ENCODE measurements around the gene LAMB4. TPM values are rescaled to one million over a fixed set of nuclear protein-coding genes. Genes with fewer than 3 reads are reported as not detected.

Gene LAMB4
- total and polyA plus RNA-seq, 7 donors = 0.04 to 2.0 (median 0.14) TPM; not detected in 4

GRCh38 chr7:108045154-108045553, 85.0 kb downstream of the LAMB4 start:
- Histone ChIP-seq H3K27ac (peak overlapping the region in 3 of 4 donors; percentile 12 to 54 (median 20)), H3K4me1 (peaks cover 0 to 16% (median 9%) of the 10 kb centered on the region in 4 donors), H3K4me3 (no peak overlapping the region), H3K36me3 (no peaks in the 10 kb centered on the region), H3K27me3 (no peaks in the 10 kb centered on the region), H3K9me3 (no peaks in the 10 kb centered on the region)
- no peak for DNase-seq
- peak in 1 of 4 donors; percentile 17 for TF ChIP-seq POLR2AphosphoS5 (IDR thresholded peaks at IDR 0.05)
- TF ChIP-seq EP300 (IDR thresholded peaks at IDR 0.05) = no peak
- 46 to 62% methylated on average over 1 of the region's 1 CpG for WGBS, 2 donors
- intact Hi-C loops (cut with DNase I) = no loop called here

- Histone ChIP-seq H3K27ac (peak overlapping the region in 2 of 4 donors; percentile 12 to 54), H3K4me1 (peaks cover 0 to 16% (median 9%) of the 10 kb centered on the region in 4 donors), H3K27me3 (no peaks in the 10 kb centered on the region), H3K4me3 (no peak overlapping the region), H3K9me3 (no peaks in the 10 kb centered on the region), H3K36me3 (no peaks in the 10 kb centered on the region)
- intact Hi-C loops (cut with DNase I) = no loop called here
- TF ChIP-seq POLR2AphosphoS5 (IDR thresholded peaks at IDR 0.05) (no peak), CTCF (IDR thresholded peaks at IDR 0.05) (no peak), EP300 (IDR thresholded peaks at IDR 0.05) (no peak), POLR2A (IDR thresholded peaks at IDR 0.05) (no peak)
- WGBS, 2 donors = 93% methylated on average over 2 of the region's 2 CpGs
- DNase-seq = no peak
Measured at GRCh38 chr7:108044345-108044744, 85.8 kb downstream of the LAMB4 start.

- intact Hi-C loops (cut with DNase I) = no loop called here
- no peak for DNase-seq
- H3K27ac ChIP-seq = no peak overlapping the region
Measured at GRCh38 chr7:108038986-108039385, 91.2 kb downstream of the LAMB4 start.

GRCh38 chr7:108037741-108038140, 92.4 kb downstream of the LAMB4 start:
- H3K27me3 ChIP-seq = no peaks in the 10 kb centered on the region
- intact Hi-C loops (cut with DNase I) = no loop called here
- 71 to 80% methylated on average over 1 of the region's 1 CpG for WGBS, 2 donors
- H3K27ac ChIP-seq = no peak overlapping the region
- no peaks in the 10 kb centered on the region for H3K4me1 ChIP-seq
- no peak overlapping the region for H3K4me3 ChIP-seq
- no peaks in the 10 kb centered on the region for H3K36me3 ChIP-seq
- H3K9me3 ChIP-seq = no peaks in the 10 kb centered on the region
- TF ChIP-seq POLR2AphosphoS5 (IDR thresholded peaks at IDR 0.05) = no peak
- no peak for TF ChIP-seq EP300 (IDR thresholded peaks at IDR 0.05)
- TF ChIP-seq CTCF (IDR thresholded peaks at IDR 0.05) = no peak
- TF ChIP-seq POLR2A (IDR thresholded peaks at IDR 0.05) = no peak
- DNase-seq = no peak

More at GRCh38 chr7:108038986-108039385, 91.2 kb downstream of the LAMB4 start:
- Histone ChIP-seq H3K27me3 (no peaks in the 10 kb centered on the region), H3K36me3 (no peaks in the 10 kb centered on the region), H3K9me3 (no peaks in the 10 kb centered on the region), H3K4me3 (no peak overlapping the region), H3K4me1 (peaks cover 0 to 4% (median 0%) of the 10 kb centered on the region in 4 donors)
- TF ChIP-seq EP300 (IDR thresholded peaks at IDR 0.05) = no peak
- TF ChIP-seq POLR2AphosphoS5 (IDR thresholded peaks at IDR 0.05) = no peak
- no peak for TF ChIP-seq CTCF (IDR thresholded peaks at IDR 0.05)
- TF ChIP-seq POLR2A (IDR thresholded peaks at IDR 0.05) = no peak

GRCh38 chr7:108037140-108037539, 93.0 kb downstream of the LAMB4 start:
- no peak for DNase-seq
- WGBS, 2 donors = 79% methylated on average over 3 of the region's 3 CpGs
- intact Hi-C loops (cut with DNase I) = no loop called here
- no peaks in the 10 kb centered on the region for H3K36me3 ChIP-seq
- H3K27ac ChIP-seq = no peak overlapping the region
- no peaks in the 10 kb centered on the region for H3K27me3 ChIP-seq
- H3K4me1 ChIP-seq = no peaks in the 10 kb centered on the region
- no peak overlapping the region for H3K4me3 ChIP-seq
- no peaks in the 10 kb centered on the region for H3K9me3 ChIP-seq
- no peak for TF ChIP-seq EP300 (IDR thresholded peaks at IDR 0.05)
- no peak for TF ChIP-seq CTCF (IDR thresholded peaks at IDR 0.05)
- no peak for TF ChIP-seq POLR2A (IDR thresholded peaks at IDR 0.05)
- no peak for TF ChIP-seq POLR2AphosphoS5 (IDR thresholded peaks at IDR 0.05)
